HL-60 (cell line): Measurements from ENCODE around the gene FERMT2.

ENCODE experiments used
- DNase-seq, 2 experiments: peaks; one replicate each; pipeline ENCODE4 v3.0.0-alpha.2; 2010 to 2020; ENCODE audit warnings: low read depth in 1 of 2, low spot score in 1 of 2
- H3K27ac ChIP-seq: fragments of 250-450 bp; sonication (Bioruptor Pico); replicated peaks from 2 replicates; pipeline ENCODE4 v1.5.1; 2020; ENCODE audit warnings: mild to moderate bottlenecking, moderate library complexity
- H3K27me3 ChIP-seq: fragments of 250-450 bp; sonication (Bioruptor Pico); 2 replicates; pipeline ENCODE4 v1.5.1; 2021; ENCODE audit warnings: mild to moderate bottlenecking, moderate library complexity; ENCODE audit not compliant: insufficient read depth, poor library complexity, severe bottlenecking
- H3K4me3 ChIP-seq: replicated peaks from 2 replicates; pipeline ENCODE4 v1.5.1; 2011; ENCODE audit warnings: mild to moderate bottlenecking, control low read depth, low read length; ENCODE audit not compliant: insufficient read depth
- CTCF ChIP-seq: IDR thresholded peaks from one replicate; pipeline ENCODE4 v1.5.1; 2011; ENCODE audit warnings: low read length, control low read depth, inconsistent platforms; ENCODE audit not compliant: insufficient read depth
- GABPA ChIP-seq: IDR thresholded peaks from 2 replicates; pipeline ENCODE4 v1.6.1; 2012; ENCODE audit warnings: low read depth
- POLR2AphosphoS5 ChIP-seq: IDR thresholded peaks from 2 replicates; pipeline ENCODE4 v1.6.1; 2012; ENCODE audit warnings: low read depth
- REST ChIP-seq: IDR thresholded peaks from 2 replicates; pipeline ENCODE4 v1.6.1; 2012; ENCODE audit warnings: low read depth; ENCODE audit not compliant: insufficient replicate concordance
- SPI1 ChIP-seq: IDR thresholded peaks from 2 replicates; pipeline ENCODE4 v1.6.1; 2012; ENCODE audit warnings: low read depth, mild to moderate bottlenecking, borderline replicate concordance

Gene FERMT2

GRCh38 chr14:52944254-52944653 is 6.6 kb downstream of the FERMT2 start:
- DNase-seq, result no peak
- TF ChIP-seq SPI1 (no peak), REST (no peak), CTCF (no peak), GABPA (no peak), POLR2AphosphoS5 (no peak)

GRCh38 chr14:52939427-52939826 is 11.4 kb downstream of the FERMT2 start:
- TF ChIP-seq CTCF (no peak), POLR2AphosphoS5 (no peak), REST (no peak), SPI1 (no peak), GABPA (no peak)
- Histone ChIP-seq H3K27ac (no peak overlapping the region), H3K27me3 (peaks cover 20% of the 10 kb centered on the region), H3K4me3 (no peak overlapping the region)
- no peak for DNase-seq

More at GRCh38 chr14:52944254-52944653, 6.6 kb downstream of the FERMT2 start:
- Histone ChIP-seq H3K4me3 (no peak overlapping the region), H3K27ac (no peak overlapping the region), H3K27me3 (peaks cover 21% of the 10 kb centered on the region)

GRCh38 chr14:52937869-52938268 is 13.0 kb downstream of the FERMT2 start:
- no peak overlapping the region for H3K27ac ChIP-seq
- TF ChIP-seq SPI1 (no peak), REST (no peak), POLR2AphosphoS5 (no peak), GABPA (no peak), CTCF (no peak)
- H3K27me3 ChIP-seq, result peaks cover 18% of the 10 kb centered on the region
- H3K4me3 ChIP-seq, result no peak overlapping the region
- no peak for DNase-seq
